ENCODE data around the gene FAM174B. TPM values are rescaled to one million over a fixed set of nuclear protein-coding genes. Genes with fewer than 3 reads are reported as not detected.

The FAM174B gene
- total RNA-seq, 1 donor from 2014 or later: 6.5 TPM

DNA sequence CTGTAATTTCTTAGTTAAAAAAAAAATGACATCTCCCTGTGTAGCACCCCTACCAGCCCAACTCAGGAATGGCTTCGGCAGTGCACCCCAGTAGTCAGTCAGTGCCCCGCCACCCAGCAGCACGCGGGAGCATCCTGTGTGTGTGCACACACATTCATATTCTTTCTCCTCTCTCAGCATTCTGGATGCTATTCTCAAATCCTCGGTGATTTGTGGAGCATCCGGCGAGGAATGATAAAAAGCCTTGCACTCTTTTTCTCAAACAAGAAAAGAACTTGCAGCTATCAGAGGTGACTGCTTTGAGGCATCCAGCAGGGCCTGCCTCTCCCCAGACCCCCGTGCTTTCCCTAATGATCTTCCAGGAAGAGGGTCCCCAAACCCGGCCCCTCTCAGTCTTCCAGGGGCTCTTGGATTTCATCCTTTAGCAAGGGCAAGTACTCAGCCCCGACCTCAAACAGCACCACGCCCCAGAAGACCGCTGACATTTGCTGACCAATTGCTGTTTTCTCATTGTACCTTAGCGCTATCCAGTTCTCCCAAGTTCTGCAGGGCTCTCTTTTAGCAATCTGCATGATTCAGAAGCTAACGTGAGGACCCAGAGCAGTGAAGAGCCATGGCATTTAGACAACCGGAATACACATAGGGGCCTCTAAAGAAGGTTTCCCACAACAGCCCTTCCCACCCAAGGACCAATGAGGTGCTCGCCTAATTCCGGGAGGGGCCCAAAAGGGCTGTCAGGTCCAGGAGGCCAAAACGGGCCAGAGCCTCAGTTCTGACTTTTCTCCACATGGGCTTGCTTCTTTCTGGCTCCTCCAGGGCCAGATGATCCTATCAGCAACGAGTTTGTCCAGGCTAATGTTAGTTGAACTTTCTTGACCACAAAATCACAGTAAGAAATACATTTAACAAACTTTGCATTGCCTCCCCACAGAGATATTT is 72.2 kb downstream of the FAM174B start:
- intact Hi-C loops (cut with DNase I): no loop called here

DNA sequence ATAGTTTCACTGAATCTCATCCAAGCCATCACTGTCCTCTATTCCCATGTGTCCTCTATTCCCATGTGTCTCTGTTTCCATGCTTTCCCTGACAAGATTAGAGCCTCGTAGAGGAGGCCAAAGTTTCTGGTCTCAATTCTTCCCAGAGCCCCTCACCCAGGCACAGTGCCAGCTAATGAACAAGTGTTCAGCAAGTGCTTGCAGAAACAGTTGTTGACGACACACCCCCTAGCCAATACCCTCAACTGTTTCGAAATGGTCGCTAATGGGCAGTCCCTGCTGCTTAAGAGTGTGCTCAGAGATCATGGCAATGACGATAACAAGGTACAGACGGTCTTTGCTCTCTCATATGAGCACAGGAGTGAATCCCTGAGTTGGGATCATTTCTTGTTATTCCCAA is 73.4 kb downstream of the FAM174B start:
- intact Hi-C loops (cut with DNase I): no loop called here
- DNase-seq (ENCODE audit: low spot score): peak; percentile 56

More for the DNA sequence above, 72.2 kb downstream of the FAM174B start:
- peak; percentile 54 for DNase-seq (ENCODE audit: low spot score)

- DNase-seq (ENCODE audit: low spot score): peak; percentile 56
- intact Hi-C loops (cut with DNase I): no loop called here
These were observed 74.6 kb downstream of the FAM174B start for GRCh38 chr15:92580933-92581445.

- DNase-seq (ENCODE audit: low spot score): peak; percentile 22
- intact Hi-C loops (cut with DNase I): no loop called here
These were observed 75.1 kb downstream of the FAM174B start for GRCh38 chr15:92580521-92580920.

DNA sequence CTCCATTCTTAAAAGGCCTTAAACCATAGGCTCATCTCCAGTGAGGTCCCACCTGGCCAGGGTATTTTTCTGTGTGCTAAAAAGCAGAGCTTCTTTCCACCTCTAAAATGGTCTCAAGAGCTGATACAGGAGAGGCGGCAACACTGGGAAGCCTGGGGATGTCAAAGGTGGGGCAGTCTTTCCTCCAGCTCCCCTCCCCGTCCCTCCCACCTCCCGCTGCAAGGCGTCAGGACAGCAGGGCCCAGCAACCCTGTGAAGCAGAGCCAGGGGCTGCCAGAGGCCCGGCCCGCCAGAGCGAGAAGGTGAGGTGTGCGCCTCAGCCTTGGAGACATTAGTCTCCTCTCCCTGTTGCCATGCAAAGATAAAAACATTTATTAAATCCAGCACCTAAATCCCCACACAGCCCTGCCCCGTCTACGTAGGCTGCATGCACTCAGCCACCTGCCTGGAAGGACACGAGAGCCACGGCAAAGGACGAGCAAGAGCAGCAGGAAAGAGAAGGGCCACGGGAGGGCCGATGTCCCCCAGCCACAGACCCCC is 75.6 kb downstream of the FAM174B start:
- intact Hi-C loops (cut with DNase I): no loop called here
- DNase-seq (ENCODE audit: low spot score): peak; percentile 24

DNA sequence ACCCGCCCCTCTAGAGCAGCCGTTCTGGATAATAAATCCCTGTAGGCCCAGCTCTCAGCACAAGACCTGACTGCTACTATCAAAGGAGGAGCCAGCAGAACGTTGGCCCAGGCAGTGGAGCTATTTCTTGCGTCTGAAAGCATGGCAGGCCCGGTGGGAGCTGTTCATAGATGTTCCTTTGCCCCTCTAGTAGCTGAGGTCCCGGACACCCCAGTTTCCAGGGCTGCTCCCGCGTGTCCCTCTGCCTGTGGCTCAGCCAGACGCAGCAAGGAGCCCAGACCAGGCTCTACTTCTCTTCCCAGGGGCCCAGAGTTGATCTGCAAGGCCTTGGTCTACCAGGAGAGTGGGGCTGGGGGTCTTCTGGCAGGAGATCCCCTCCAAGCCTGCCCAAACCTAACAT is 76.1 kb downstream of the FAM174B start:
- peak; percentile 26 for DNase-seq (ENCODE audit: low spot score)
- intact Hi-C loops (cut with DNase I): no loop called here

DNA sequence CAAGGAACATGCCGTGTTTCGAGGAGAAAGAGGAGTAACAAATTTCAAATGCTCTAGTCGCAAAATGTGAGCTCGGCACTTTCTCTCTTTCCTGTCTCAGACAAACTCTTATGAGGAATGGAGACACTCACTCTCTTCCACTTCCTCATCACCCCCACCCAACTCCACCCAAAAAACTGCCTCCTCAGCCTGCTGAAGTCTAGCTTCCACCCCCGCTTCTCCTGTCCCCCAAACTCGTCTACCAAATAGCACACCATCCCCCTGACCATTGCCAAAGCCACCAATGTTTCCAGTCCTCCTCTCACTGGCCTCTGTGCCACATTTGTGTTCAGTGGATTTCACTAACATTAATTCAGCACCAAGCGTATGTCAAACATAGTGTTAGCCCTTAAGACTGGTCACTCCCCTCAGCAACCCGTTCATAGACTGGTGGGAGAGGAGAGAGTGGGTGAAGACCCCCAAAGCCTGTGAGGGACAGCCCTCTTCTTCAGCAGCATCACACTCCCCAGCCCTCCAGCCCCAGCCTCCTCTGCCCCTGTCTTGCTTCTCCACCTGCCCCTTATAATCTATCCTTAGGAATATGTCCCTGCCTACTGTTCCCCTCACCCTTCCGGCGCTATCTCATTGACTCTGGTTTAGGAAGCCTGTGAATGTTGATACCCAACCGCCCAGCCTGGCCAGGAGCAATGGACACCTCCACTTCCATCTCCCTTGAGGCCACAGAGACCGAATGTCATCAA is 77.3 kb downstream of the FAM174B start:
- intact Hi-C loops (cut with DNase I): no loop called here
- peak; percentile 55 for DNase-seq (ENCODE audit: low spot score)

DNA sequence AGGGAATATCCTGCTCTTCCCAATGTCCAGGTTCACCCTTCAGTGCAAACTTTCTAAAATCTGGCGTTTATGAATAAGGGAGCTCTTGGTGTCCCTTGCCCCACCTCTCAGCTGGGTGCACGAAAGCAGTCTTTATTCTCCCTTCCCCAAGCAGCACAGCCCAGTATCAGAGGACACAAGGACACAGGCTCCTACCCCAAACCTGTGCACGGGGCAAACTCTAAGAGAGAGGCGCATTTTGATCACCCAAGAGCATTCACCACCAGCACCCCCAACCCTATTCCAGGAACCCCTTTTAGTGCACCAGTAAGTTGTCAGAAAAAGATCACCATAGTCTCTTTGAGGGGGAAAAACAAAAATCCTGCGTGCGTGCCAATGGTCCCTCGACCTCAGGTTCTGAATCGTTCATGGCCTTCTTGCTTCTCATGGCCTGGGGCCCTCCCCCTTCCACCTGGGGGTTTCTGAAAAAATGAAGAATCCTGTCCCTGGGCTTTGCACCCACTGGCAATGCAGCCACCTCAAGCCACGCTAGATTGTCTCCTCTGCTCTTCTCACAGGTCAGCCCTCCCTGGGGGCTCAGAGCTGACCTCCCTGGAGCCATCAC is 78.9 kb downstream of the FAM174B start:
- peak; percentile 38 for DNase-seq (ENCODE audit: low spot score)

DNA sequence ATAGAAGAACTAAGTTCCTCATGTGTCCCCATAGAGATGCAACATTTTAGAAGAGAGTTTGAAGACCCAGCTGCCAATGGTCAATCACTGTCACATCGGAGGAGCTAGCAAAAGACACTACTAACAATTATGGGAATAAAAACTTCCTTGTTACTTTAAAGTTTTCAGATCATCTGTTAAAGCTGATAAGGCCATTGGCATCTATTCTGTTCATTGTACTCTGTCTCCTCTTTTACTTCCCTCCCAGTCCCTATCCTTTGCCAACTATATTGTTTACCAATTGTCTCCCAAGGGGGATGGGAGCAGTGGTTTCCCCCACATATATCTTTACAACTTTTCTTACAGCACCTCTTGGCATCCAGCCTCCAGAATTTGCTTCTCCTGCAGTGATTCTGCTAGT is 81.0 kb downstream of the FAM174B start:
- DNase-seq (ENCODE audit: low spot score): no peak
- intact Hi-C loops (cut with DNase I): no loop called here

More for the DNA sequence above, 78.9 kb downstream of the FAM174B start:
- intact Hi-C loops (cut with DNase I): no loop called here

DNA sequence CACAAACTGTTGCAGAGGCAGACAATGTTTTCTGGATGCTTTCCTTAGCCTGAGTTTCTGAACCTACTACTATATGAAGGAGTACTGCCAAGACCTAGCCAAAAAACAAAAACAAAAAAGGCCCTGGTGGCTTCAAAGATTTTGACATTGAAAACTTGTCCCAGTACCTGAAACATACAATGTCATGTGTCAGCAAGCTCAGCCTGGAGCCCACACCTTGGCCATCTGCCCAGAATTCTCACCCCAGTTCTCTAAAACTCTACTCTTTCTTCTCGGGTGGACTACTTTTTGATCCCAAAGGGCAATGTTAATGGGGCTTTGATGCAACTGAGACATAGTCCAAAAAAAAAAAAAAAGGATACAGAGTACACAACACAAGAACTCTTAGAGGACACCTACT is 81.4 kb downstream of the FAM174B start:
- no peak for DNase-seq (ENCODE audit: low spot score)
- intact Hi-C loops (cut with DNase I): no loop called here

GRCh38 chr15:92571824-92572223 is 83.8 kb downstream of the FAM174B start:
- intact Hi-C loops (cut with DNase I): no loop called here
- DNase-seq (ENCODE audit: low spot score): no peak

DNA sequence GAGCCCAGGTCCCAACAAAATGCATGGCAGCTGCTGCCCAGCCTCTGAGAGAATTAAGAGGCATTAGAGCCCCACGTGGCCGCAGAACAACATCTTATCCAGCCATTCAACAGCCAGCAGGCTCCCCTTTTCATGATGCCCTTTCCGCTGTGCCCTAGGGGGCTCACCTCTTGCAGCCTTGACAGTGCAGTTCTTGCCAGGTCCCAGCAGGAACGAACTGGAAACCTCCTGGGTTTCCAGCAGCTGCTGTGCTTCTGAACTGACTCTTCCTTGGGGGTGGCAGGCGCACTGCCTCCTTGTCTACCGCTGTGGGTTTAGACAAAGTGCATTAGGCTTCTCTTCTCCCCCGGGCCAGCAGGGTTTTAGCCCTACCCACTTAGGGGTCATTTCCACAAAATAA is 85.2 kb downstream of the FAM174B start:
- no peak for DNase-seq (ENCODE audit: low spot score)
- intact Hi-C loops (cut with DNase I): no loop called here

DNA sequence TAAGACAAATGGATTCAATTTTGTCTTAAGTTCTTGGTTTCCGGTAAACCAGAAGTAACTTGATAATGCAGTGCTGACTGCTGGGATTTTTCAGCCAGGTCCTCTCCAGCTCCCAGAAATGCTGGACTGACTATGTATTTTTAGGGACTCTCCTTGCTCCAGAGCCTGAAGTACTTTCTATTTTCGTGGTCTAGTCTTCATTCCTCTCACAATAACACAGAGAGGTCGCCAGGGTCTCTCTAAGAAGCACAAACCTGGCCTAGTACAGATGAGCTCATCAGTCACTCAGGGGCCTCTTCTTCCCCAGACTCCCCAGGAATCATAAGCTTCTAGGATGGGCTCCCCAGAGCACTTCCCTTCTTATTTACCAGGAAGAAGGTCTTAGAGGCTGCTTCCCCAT is 85.8 kb downstream of the FAM174B start:
- intact Hi-C loops (cut with DNase I): no loop called here

More for the DNA sequence above, 85.8 kb downstream of the FAM174B start:
- no peak for DNase-seq (ENCODE audit: low spot score)

Other genes with a start within 250 kb of the FAM174B start
- gene CHD2, start 244.5 kb upstream of the FAM174B start, total RNA-seq: 59.5 TPM